NT2/D1 (cell line): Measurements from ENCODE around the gene MUC15.

Experiments used
- DNase-seq: peaks from one replicate; pipeline ENCODE4 v3.0.0-alpha.2; 2011; ENCODE audit warnings: low read depth, low spot score
- H3K27me3 ChIP-seq: 2 replicates; pipeline ENCODE4 v1.6.0; 2011; ENCODE audit warnings: mild to moderate bottlenecking; ENCODE audit not compliant: insufficient read length, insufficient read depth
- H3K36me3 ChIP-seq: 2 replicates; pipeline ENCODE4 v1.6.1; 2011; ENCODE audit warnings: mild to moderate bottlenecking, low read length, mixed read lengths; ENCODE audit not compliant: insufficient read depth, insufficient read length
- H3K4me1 ChIP-seq: 2 replicates; pipeline ENCODE4 v1.5.1; 2011; ENCODE audit not compliant: insufficient read depth, insufficient read length
- H3K4me3 ChIP-seq: 2 replicates; pipeline ENCODE4 v1.5.1; 2011; ENCODE audit warnings: low read depth; ENCODE audit not compliant: insufficient read length
- H3K9ac ChIP-seq: 2 replicates; pipeline ENCODE4 v1.6.0; 2011; ENCODE audit warnings: low read depth; ENCODE audit not compliant: insufficient read length
- H3K9me3 ChIP-seq: 2 replicates; pipeline ENCODE4 v1.5.1; 2011; ENCODE audit warnings: mild to moderate bottlenecking, low read length; ENCODE audit not compliant: insufficient read depth
- SUZ12 ChIP-seq: IDR thresholded peaks from 2 replicates; pipeline ENCODE4 v1.6.1; 2011; ENCODE audit not compliant: insufficient read length, insufficient read depth; ENCODE audit errors: extremely low read depth
- YY1 ChIP-seq: IDR thresholded peaks from 2 replicates; pipeline ENCODE4 v1.6.1; 2011; ENCODE audit not compliant: insufficient read length, insufficient read depth
- ZNF274 ChIP-seq: IDR thresholded peaks from 2 replicates; pipeline ENCODE4 v1.6.1; 2011; ENCODE audit warnings: mild to moderate bottlenecking, low read depth, low read length

The MUC15 gene

DNA sequence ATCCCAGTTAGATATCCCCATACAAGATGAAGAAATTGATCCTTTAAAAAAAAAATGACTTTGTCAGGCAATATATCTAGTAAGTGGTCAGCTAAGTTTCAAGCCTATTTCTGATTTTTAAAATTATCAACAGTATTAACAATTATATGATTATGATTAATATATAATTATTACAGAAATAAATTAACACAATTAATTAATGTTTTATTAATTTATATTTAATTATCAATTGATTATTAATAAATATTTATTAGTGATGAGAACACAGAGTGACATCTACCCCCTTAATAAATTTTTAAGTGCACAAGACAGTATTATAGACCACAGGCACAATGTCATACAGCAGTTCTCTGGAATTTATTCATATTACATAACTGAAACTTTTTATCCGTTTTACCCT, 22.0 kb downstream of the MUC15 start:
- Histone ChIP-seq H3K4me3 (no peak overlapping the region), H3K27me3 (no peaks in the 10 kb centered on the region), H3K9ac (no peak overlapping the region), H3K36me3 (no peaks in the 10 kb centered on the region), H3K4me1 (no peaks in the 10 kb centered on the region), H3K9me3 (no peaks in the 10 kb centered on the region)
- DNase-seq: no peak
- TF ChIP-seq YY1 (no peak), ZNF274 (no peak), SUZ12 (no peak)

DNA sequence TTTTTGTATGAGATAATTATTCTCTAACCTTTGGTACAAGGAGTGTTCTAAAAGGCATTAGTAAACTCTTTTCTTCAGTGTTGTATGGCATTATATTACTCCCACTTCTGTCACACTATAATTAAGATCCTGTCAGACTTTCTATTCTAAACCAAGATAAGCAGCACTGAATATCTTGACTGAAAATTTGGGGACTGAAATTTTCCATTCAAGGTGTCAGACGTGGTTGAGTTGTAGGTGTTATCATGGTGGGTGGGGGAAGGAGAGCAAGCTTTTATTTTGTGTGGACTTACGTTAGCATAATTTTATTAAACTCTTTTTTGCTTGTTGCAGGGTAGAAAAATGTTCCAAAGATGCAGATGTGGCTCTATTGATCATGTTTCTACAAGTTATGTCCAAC, 22.9 kb downstream of the MUC15 start:
- no peaks in the 10 kb centered on the region for H3K36me3 ChIP-seq
- no peaks in the 10 kb centered on the region for H3K9me3 ChIP-seq
- H3K4me3 ChIP-seq: no peak overlapping the region
- no peaks in the 10 kb centered on the region for H3K4me1 ChIP-seq
- H3K9ac ChIP-seq: no peak overlapping the region
- no peaks in the 10 kb centered on the region for H3K27me3 ChIP-seq
- DNase-seq: no peak
- TF ChIP-seq YY1 (no peak), SUZ12 (no peak), ZNF274 (no peak)

DNA sequence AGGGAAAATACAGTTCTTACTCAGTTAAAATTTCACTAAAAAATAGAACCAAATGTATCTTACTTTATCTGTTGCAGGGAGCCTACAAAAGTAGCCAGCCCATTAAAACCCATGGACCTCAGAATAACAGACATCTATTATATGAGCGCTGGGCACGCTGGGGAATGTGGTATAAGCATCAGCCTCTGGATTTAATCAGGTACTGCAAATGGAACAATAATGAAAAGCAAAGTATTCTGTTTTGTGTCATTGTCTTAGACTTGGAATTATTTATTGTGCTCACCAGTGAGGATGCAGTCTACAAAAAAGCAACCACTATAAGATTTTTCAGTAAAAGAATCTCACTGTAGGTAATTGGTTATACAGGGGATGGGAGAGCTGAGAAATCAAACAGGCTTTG, 30.2 kb downstream of the MUC15 start:
- TF ChIP-seq ZNF274 (no peak), YY1 (no peak), SUZ12 (no peak)
- H3K4me3 ChIP-seq: no peak overlapping the region
- no peak overlapping the region for H3K9ac ChIP-seq
- no peak for DNase-seq
- H3K36me3 ChIP-seq: no peaks in the 10 kb centered on the region
- no peaks in the 10 kb centered on the region for H3K27me3 ChIP-seq
- H3K9me3 ChIP-seq: no peaks in the 10 kb centered on the region
- H3K4me1 ChIP-seq: no peaks in the 10 kb centered on the region

DNA sequence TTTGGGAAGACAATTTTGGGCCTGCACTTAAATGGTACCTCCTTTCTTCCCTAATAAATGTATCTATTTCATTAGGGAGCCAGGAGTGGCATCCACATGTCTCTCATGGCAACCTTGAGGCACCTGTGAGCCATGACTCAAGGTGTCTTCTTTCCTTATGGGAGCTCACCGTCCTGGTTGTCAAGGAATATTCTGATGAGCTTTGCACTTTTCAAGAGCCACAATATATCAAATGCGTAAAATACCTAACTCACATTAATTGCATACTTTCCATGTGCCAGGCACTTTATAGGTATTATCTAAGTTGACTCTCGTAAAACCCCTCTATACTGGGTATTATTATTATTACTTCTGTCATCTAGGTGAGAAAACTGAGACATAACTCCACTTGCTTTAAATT, 32.5 kb downstream of the MUC15 start:
- Histone ChIP-seq H3K9ac (no peak overlapping the region), H3K9me3 (no peaks in the 10 kb centered on the region), H3K27me3 (no peaks in the 10 kb centered on the region), H3K4me1 (no peaks in the 10 kb centered on the region), H3K36me3 (no peaks in the 10 kb centered on the region), H3K4me3 (no peak overlapping the region)
- TF ChIP-seq SUZ12 (no peak), YY1 (no peak), ZNF274 (no peak)
- DNase-seq: no peak

DNA sequence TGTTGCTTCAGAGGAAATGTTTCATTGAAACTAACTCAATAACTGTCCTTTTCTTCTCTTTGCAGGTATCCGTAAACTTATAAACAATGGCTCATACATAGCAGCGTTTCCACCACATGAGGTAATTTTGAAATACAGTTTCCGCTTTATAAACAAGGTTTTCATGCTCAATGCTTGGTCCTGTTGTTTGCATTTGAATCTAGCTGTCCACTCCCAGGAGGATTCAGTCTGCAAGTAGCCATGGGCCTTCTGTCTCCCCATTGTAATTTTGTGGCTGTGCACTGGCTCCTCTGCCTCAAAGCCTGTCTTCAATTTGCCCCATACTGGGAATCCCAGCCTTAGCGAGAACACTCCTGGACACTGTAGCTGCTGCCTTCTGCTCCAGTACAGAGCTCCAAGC, 34.7 kb downstream of the MUC15 start:
- Histone ChIP-seq H3K27me3 (no peaks in the 10 kb centered on the region), H3K4me1 (no peaks in the 10 kb centered on the region), H3K9ac (no peak overlapping the region), H3K4me3 (no peak overlapping the region), H3K36me3 (no peaks in the 10 kb centered on the region), H3K9me3 (no peaks in the 10 kb centered on the region)
- TF ChIP-seq ZNF274 (no peak), SUZ12 (no peak), YY1 (no peak)
- no peak for DNase-seq

DNA sequence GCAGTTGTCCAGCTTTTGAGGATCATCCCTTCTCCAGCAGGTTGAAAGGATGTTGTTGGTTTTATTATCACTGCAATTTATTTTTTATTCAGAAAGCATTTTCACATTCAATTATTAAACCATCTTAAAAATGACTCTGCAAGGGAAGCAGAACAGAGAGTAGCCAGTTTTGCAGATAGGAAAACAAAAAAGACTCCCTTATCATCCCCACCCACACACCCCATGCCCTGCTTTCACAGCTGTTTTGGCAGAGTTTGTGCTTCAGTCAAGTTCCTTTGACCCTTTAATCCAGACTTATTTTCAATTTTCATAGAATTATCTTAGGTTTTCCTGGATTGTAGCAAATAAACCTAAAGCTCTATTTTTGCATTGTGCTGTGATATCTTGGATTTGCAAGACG, 44.4 kb downstream of the MUC15 start:
- H3K9ac ChIP-seq: no peak overlapping the region
- no peak overlapping the region for H3K4me3 ChIP-seq
- no peaks in the 10 kb centered on the region for H3K36me3 ChIP-seq
- TF ChIP-seq SUZ12 (no peak), ZNF274 (no peak), YY1 (no peak)
- DNase-seq: no peak
- H3K4me1 ChIP-seq: no peaks in the 10 kb centered on the region
- peaks cover 2% of the 10 kb centered on the region for H3K27me3 ChIP-seq
- no peaks in the 10 kb centered on the region for H3K9me3 ChIP-seq

DNA sequence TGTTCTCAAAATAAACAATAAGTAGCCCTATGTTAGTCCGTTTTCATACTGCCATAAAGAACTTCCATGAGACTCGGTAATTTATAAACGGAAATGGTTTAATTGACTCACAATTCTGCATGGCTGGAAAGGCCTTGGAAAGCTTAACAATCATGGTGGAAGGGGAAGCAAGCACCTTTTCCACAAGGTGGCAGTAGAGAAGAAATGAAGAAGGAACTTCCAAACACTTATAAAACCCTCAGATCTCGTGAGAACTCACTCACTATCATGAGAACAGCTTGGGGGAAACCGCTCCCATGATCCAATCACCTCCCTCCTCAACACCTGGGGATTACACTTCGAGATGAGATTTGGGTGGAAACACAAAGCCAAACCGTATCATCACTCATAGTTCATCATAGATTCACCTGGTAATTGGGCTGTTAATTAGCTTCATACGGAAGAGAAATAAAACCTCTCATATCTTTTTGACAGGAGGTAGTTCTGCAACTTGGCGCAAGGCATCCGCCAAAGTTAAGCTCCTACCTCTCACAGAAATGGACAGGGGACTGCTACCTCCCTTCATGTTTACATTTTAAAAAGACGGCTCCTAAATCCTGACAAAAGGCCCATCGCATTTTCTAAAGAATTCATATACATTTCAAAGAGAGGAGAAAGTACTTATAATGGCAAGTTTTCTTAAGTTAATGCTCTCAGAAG, 49.0 kb downstream of the MUC15 start:
- H3K9ac ChIP-seq: no peak overlapping the region
- no peak for TF ChIP-seq SUZ12
- no peak overlapping the region for H3K4me3 ChIP-seq
- H3K36me3 ChIP-seq: no peaks in the 10 kb centered on the region
- DNase-seq: peak; percentile 40
- peaks cover 4% of the 10 kb centered on the region; the same call in 1 of the 2 replicates for H3K9me3 ChIP-seq
- peaks cover 2% of the 10 kb centered on the region for H3K27me3 ChIP-seq
- H3K4me1 ChIP-seq: no peaks in the 10 kb centered on the region

DNA sequence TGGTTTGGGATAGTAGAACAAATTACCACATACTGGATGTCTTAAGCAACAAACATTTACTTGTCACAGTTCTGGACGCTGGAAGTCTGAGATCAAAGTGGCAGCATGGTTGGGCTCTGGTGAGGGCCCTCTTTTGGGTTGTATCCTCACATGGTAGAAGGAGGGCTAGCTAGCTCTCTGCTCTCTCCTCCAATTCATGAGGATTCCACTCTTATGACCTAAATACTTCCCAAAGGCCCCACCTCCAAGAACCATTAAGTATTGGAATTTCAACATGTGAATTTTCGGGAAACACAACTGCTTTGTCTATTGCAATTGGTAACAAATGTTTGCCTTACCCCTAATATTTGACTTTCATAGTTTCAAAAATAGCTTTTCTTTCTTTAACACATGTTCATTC, 52.6 kb downstream of the MUC15 start:
- Histone ChIP-seq H3K36me3 (no peaks in the 10 kb centered on the region), H3K9me3 (peaks cover 4% of the 10 kb centered on the region; the same call in 1 of the 2 replicates), H3K27me3 (peaks cover 2% of the 10 kb centered on the region), H3K4me3 (no peak overlapping the region), H3K4me1 (no peaks in the 10 kb centered on the region), H3K9ac (no peak overlapping the region)
- TF ChIP-seq ZNF274 (no peak), SUZ12 (no peak), YY1 (no peak)
- DNase-seq: no peak
